ENCODE data around the gene NCBP2L.

DNA sequence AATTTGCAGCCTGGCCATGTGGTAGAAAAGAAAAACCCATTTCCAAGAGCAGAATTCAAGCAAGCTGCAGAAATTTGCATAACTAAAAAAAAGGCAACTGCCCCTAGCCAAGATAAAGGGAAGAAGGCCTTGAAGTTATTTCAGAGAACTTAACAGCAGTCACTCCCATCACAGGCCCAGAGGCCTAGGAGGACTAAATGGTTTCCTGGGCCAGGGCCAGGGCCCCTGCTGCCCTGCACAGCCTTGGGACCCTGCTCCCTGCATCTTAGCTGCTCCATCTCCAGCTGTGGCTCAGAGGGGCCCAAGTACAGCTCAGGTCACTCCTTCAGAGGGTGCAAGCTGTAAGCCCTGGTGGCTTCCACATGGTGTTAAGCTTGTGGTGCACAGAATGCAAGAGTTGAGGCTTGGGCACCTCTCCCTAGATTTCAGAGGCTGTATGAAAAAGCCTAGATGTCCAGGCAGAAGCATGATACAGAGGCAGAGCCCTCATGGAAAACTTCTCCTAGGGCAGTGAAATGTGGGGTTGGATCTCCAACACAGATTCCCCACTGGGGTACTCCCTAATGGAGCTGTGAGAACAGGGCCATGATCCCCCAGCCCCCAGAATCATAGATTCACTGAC, 41.5 kb downstream of the NCBP2L start:
- no peak for TF ChIP-seq SP1 (IDR thresholded peaks at IDR 0.05)
- TF ChIP-seq ELF4 (IDR thresholded peaks at IDR 0.05) = no peak
- no peak for TF ChIP-seq BHLHE40 (IDR thresholded peaks at IDR 0.05; ENCODE audit: borderline replicate concordance)
- TF ChIP-seq NFRKB (IDR thresholded peaks at IDR 0.05) = no peak
- no peak for TF ChIP-seq FOXK2 (IDR thresholded peaks at IDR 0.05)
- no peak for TF ChIP-seq LEF1 (IDR thresholded peaks at IDR 0.05; ENCODE audit: borderline replicate concordance)
- TF ChIP-seq, protein P1, sequence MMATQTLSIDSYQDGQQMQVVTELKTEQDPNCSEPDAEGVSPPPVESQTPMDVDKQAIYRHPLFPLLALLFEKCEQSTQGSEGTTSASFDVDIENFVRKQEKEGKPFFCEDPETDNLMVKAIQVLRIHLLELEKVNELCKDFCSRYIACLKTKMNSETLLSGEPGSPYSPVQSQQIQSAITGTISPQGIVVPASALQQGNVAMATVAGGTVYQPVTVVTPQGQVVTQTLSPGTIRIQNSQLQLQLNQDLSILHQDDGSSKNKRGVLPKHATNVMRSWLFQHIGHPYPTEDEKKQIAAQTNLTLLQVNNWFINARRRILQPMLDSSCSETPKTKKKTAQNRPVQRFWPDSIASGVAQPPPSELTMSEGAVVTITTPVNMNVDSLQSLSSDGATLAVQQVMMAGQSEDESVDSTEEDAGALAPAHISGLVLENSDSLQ (IDR thresholded peaks at IDR 0.05) = no peak
- no peak for TF ChIP-seq ZNF384 (IDR thresholded peaks at IDR 0.05)
- TF ChIP-seq SUZ12 (IDR thresholded peaks at IDR 0.05) = no peak
- no peak for TF ChIP-seq HDGF (IDR thresholded peaks at IDR 0.05; ENCODE audit: borderline replicate concordance)
- TF ChIP-seq FOXM1 (IDR thresholded peaks at IDR 0.05; ENCODE audit: borderline replicate concordance) = no peak
- no peak for TF ChIP-seq L3MBTL2 (conservative IDR thresholded peaks at IDR 0.05)
- no peak for TF ChIP-seq TARDBP (IDR thresholded peaks at IDR 0.05)
